Fibroblast of skin of right biceps (primary cell): Measurements from ENCODE around the gene S100A4.
A peak's percentile ranks its signal among the peaks of the same experiment; 100 is the strongest.
"Not testable (repeated sequence)": the region's sequence is repeated elsewhere in the genome, so short reads cannot be mapped to it uniquely, and the experiment has no call there.

ENCODE experiments used
- DNase-seq: peaks from one replicate; pipeline ENCODE4 v3.0.0-alpha.2; 2013

S100A4 gene

DNA sequence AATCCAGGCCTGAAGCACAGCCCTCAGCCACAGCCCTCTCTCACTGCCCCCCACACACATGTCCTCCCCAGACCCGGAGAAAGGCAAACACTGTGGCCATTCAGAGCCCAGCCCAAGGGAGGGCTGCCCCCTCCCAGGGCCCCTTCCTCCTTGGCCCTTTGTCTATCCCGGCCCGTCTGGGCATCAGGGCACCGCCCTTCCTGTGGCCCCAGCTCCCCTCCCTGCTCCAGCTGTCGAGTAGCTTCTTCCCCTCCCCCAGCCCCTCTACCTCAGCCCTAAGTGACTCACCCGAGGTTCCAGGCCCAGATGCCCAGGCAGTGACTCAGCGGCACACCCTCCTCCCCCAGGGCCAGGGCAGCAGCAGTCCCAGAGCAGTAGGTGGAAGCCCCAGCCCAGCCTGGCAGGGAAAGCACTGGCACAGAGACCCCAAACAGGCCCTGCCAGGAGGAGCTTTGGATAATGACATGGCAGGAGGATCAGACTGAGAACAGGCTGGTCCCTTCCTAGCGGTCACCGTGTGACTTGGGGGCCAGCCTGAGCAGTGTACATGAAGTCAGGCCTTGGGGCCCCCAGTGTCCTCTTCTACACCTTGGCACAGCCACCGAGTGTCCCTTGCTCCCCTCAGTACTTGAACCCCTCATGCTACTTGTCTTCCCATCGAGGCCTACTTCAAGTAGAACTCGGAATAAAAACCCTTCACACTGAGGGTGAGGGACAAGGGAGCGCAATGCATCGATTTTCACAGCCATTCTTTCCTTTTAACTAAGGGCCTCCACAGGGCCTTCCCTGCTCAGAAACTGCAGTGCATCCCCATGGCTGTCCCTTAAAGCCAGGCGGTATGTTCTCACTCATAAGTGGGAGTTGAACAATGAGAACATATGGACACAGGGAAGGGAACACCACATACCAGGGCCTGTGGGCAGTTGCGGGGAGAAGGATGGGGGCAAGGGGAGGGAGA is 21.1 kb upstream of the S100A4 start:
- DNase-seq: peak; percentile 99

DNA sequence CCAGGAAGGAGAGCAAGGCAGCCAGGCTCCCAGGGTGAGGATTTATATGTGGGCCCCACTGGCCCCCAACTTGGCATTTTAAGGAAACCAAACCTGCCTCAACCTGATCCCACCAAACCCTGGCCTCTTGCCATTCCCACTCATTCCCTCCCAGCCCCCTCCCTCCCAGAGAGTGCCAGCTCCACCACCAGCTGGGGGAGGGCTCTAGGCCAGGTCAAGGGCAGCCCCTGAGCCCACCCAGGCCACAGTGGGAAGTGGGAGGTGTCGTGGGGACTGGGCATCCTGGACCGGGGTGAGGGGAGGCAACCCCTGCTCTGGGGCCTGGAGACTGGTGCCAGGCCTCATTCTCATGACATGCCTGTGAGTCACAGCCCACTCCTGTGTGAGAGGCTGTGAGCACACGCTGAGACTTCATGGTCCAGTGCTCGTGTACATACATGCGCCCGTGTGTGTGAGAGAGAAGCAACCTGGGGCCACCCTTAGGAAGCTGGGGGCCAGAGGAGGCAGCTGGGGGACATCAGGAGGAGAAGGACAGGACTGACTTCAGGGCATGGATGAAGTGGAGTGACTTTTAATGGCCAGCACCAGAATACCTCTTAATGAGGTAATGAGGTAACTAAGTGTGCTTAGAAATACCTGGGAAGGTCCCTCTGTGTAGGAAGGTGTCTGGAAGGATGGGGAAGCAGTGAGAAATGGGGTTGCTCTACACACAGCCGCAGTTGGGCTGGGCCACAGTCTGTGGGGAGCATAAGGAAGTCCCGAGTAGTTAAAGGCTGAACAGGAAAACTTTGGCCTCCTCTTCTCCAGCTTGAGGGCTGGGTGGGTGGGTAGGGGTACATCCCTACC is 20.1 kb upstream of the S100A4 start, which contains the start of gene S100A2:
Gene S100A2, minus strand, starts transcription at position 316 of the 846 bp plus-strand sequence. CDS start 1,967 bp downstream, outside the sequence.
- peak; percentile 94 for DNase-seq

DNA sequence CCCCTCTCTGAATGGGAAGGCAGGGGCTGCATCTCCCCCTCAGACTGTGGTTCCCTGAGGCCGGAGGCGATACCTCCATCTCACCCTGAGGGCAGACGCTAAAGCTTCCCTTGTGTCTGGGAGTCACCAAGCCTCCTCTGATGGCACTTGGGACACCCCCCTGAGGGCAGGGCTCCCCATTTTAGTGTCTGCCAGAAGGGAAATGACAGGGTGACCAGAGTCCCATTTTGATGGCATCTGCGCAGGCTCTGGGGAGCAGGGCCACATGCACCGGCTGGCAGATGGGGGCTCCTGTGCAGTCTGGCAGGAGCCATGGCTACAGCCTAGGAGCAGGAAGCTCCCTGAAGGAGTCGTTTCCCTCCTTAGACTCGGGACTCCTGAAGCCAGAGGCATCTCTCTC is 18.4 kb upstream of the S100A4 start:
- no peak for DNase-seq

DNA sequence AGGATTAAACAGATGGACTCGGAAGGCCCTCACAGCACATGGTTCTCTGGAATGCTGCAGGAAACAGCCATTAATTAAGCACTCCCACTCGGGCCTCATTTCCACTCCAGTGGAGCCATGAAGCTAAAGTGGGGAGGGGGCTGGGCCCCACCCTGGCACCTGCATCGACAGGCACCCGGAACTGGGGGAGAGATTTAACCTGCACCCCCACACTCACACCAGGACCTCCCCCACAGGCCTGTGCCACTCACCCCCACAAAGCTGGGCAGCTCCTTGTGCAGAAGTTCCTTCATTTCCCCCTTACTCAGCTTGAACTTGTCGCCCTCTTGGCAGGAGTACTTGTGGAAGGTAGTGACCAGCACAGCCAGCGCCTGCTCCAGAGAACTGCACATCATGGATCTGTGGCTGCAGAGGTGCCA is 17.9 kb upstream of the S100A4 start:
- DNase-seq: no peak

DNA sequence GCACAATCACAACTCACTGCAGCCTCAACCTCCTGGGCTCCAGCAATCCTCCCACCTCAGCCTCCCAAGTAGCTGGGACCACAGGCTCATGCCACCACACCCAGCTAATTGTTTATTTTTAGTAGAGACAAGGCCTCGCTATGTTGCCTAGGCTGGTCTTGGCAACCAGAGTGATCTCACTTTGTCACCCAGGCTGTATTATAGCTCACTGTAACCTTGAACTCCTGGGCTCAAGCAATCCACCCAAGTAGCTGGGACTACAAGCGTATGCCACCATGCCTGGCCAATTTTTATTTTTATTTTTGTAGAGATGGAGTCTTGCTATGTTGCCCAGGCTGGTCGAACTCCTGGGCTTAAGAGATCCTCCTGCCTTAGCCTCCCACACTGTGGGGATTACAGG is 16.4 kb upstream of the S100A4 start:
- not testable (repeated sequence) for DNase-seq

DNA sequence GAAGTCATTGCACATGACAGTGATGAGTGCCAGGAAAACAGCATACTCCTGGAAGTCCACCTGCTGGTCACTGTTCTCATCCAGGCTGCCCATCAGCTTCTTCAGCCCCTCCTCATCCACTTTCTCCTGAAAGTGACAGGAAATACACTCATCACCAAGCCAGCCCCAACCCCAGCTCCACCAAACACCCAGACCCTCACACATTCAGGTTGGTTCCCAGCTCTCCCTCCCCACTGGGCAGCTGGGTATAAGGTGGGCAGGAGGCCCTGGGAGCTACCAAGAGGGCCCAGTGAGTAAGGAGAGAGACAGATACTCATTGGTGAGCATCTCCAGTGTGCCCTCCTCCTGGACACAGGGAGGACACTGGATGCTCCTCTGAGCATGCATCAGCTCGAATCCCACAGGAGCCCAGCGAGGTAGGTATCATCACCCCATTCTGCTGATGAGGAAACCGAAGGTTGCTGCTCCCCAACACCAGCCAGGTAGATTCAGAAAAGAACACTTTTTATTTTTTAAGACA is 15.9 kb upstream of the S100A4 start:
- DNase-seq: no peak

DNA sequence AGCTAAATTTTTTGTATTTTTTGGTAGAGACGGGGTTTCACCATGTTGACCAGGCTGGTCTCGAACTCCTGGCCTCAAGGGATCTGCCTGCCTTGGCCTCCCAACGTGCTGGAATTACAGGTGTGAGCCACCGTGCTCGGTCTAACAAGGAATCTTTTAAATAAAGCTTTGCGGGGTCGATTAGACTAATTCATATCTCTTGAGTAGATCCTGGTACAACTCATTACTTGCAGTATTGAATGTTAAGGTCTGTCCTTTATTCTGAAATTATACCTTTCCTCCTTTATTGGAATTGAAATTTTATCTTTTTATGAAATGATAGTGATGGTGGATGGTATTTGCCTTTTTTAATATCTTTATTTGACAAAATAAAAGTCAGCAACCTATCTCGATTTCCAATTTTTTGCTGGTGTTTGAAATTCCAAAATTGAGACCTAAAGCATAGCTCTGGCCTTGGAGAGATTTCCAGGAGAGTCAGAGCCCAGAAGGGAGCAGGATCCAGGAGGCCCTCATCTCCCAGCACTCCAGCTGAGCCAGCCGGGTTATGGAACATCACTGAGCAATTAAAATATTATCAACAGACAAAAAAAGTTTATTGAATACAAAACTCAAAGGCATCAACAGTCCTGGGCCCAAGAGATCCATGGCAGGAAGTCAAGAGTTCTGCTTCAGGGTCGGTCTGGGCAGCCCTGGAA is 15.3 kb upstream of the S100A4 start:
- DNase-seq: no peak

DNA sequence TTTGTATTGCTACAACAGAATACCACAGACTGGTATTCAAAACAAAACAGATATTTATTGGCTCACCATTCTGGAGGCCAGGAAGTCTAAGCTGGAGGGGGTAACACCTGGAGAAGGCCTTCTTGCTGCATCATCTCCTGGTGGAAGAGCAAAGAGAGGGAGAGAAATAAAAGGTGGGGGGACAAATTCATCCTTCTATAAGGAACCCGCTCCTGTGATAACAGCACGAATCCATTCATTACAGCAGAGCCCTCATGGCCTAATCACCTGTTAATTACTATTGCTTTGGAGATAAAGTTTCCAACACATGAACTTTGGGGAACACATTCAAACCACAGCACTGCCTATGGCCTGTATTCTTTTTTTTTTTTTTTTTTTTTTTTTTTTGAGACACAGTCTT is 14.6 kb upstream of the S100A4 start:
- DNase-seq: no peak

DNA sequence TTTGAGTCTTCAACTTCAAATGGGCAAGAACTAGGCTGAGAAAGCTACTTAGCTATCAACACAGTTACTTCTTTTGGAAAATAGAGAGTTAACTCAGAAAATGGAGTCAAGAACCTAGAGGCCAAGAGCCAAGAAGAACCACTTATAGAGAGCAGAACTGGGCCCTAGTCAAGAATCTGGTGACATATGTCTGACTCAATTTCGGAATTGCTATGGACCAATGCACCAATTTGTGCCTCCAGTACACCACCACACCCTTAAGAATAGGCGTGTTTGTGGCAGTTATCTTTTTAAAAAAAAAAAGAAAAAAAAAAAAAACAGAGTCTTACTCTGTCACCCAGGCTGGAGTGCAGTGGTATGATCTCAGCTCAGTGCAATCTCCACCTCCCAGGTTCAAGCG is 12.3 kb upstream of the S100A4 start:
- DNase-seq: no peak

DNA sequence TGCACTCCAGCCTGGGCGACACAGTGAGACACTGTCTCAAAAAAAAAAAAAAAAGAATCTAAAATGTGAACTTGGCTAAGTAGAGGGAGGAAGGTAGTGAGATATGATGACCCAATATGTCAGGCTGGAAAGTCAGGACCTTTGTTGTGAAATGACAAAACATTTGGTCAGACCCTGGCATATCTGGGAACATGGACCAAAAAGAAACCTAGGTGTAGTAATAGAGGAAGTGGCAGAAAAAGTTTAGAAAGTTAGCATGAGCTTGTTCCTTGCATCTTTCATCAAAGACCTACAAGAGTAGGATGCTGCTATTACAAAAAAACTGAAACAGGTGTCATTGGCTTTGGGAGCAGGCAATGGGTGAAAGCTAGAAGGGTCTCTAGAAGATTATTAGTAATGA is 10.7 kb upstream of the S100A4 start:
- no peak for DNase-seq

DNA sequence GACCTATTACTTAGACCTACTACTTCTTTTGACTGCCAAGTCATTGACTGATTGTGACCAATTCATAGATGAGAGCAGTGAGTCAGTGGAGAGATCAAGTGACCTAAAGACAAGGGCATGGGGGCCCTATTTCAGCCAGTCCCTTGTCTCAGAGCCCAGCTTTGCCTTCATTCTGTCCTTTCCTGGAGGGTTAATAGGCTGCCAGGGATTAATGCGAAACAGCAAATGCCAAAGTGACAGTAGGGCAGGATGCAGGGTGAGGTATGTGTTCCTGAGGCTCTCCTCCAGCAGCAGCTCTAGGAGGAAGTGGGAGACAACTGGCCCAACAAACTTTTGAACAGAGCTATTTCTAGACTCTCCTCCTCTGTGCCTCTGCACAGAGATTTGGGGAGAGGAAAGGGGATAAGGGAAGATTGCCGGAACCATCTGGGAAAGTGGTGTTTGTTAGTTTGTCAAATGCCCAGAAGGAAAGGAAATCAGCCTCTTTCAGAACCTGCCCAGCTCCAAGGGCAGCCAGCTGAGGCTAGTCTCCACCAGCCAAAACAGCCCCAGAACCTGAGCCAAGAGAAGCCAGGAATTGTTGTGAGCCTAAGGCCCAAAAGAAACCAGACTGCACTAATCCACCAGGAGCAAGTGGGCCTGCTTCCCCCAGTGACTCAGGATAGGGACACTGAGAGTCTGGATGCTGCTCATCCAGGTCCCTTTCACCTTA is 8.4 kb upstream of the S100A4 start:
- peak; percentile 17 for DNase-seq

DNA sequence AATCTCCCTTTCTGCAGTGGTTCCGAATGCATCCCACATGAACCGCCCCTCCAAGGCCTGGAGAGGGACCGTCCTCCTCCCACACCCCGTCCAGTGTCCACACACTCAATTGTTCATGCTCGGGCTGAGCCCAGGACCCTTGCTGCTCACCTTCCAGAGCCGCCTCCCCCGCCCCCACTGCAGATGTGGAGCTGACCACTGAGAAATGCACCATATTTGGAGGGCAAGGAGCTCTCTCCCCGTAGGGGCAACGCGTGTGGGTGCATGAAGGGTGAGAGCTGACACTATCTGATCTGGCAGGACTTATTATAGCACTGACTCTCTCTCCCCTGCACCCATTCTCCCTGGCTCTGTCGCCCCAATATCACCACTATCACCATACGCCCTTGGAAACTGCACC is 7.5 kb upstream of the S100A4 start:
- no peak for DNase-seq

DNA sequence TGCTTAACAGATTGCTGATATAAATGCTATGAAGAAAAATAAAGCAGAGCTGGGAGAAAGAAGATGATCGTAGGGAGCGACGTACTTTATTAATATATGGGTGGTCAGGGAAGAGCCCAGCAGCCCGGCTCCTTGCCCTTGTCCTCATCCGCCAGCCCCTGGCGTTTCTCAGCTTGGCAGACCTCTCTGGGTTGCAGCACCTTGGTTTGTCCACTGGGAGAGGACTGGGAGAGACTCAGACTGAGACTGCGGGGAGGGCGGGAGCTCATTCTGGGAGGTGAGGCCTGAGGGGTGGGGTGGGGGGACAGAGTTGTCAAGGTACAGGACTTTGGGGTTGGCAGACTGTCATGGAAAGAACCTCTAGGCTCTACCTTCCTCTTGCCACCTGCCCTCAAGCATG is 6.7 kb upstream of the S100A4 start:
- DNase-seq: no peak

DNA sequence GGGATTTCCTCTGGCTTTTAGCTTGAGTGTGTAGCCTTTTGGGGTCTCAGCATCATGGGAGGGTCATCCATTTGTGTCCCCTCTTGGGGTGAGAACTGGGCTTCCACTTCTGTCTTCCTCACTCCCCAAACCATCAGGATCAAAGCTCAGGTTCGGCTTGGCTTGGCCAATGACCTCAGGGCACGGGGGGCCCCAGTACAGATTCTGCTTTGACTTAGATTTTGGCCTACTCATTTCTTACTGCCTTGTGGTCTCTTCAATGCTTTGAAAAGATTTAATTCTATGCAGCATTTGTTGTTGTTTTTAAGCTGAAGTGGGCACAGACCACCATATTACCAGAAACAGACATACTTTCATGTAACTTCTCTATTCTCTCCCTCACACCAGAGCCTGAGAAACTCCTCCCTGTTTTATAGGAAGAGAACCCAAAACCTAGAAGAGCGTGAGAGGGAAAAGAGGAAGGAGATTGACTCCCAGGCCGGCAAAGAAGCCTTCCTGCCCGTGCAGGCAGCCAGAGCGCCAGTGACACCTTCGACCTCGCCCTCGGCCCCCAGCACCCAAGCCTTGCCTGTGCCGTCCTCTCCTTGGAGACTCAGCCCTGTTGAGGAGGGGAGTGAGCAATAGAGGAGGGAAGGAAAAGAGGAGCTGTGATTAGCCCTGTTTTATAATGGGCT is 5.4 kb upstream of the S100A4 start:
- no peak for DNase-seq

DNA sequence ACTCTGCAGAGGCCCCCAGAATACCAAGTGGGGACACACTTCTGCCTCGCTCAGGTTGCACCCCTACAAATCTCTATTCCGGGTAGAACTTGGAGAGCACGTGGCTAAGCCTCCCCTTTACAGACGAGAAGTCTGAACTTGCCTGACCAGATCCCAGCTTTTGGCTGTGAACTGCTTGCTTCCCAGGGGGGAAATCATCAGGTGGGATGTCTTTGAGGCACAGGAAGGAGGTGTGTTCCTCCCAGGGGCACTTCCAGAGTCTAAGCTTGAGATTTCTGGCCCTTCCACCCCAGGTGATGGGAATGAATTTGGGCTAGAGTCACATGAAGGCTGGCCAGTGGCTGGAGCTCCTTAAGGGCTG is 4.8 kb upstream of the S100A4 start:
- DNase-seq: no peak

DNA sequence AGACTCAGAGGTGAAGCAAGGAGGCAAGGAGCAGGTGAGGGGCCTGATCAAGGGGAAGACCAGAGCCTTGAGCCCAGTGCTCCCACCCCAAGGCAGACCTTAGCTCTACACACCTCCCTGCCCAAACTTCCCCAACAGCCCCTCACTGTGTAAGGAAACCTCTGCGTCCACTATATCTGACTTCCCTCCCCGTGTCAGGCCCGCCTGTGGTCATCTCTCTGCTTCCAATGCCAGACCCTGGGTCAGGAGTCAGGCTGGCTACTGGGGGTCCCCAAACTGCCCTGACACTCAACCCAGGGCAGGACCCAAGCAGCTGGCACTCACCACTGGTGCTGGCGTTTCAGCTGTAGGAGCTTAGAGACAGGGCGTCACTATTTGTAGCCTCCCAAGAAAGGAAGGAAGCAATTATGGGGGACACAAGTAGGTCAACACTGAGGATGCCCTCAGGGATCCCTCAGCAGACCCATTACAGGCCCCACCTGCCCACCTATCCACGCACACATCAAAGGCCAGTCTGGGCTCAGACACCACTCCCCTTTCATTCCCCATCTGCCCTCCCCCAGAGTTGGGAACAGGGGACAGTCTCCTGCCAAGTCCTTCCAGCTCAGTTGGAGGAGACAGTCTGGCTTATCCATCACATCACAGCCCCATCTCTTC is 4.3 kb upstream of the S100A4 start:
- no peak for DNase-seq

DNA sequence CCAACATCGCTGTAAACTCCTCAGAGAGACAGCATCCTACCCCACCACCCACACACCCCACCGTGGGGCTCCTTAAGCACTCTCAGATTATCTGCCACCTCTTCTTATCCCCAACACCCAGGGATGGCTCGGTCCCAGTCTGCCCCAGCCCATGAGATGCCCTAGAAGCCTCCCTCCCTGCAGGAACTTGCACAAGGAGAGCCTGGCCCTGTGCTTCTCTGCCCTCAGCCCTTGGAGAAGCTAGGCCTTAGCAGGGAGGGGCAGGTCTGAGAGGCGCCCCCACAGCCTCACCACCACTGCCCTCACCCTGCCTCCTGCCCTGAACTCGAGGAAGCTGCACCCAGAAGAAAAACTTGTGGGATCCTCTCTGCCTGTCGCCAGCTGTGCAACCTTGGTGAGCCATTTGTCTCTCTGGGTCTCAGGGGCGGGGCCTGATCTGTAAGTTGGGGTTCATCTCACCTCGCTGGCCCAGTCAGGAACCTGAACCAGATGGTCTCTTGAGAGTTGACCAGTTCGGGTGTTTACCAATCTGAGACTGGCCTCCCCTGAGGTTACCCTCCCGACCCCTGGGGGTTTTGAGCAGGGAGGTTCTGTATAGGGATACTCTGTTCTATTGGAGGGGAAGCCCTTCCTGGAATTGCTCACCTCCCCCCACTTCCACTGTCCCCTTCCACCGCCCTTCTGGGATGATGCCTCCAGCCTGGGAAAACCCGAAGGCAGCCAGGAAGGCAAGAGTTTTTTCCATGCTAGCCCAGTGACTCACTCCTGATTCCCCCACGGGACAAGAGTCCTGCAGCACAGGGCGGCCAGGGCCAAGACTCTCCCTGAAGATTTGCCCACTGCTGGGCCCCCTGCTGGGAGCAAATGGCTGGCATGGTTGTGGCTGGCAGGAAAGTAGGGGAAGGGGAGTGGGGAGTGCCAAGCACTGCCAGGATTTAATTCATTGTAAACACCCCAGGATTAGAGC is 3.4 kb upstream of the S100A4 start, which contains the start of gene S100A3:
Gene S100A3, minus strand, starts transcription at position 537 of the 967 bp plus-strand sequence. CDS start 773 bp downstream, outside the sequence.
- peak; percentile 95 for DNase-seq

DNA sequence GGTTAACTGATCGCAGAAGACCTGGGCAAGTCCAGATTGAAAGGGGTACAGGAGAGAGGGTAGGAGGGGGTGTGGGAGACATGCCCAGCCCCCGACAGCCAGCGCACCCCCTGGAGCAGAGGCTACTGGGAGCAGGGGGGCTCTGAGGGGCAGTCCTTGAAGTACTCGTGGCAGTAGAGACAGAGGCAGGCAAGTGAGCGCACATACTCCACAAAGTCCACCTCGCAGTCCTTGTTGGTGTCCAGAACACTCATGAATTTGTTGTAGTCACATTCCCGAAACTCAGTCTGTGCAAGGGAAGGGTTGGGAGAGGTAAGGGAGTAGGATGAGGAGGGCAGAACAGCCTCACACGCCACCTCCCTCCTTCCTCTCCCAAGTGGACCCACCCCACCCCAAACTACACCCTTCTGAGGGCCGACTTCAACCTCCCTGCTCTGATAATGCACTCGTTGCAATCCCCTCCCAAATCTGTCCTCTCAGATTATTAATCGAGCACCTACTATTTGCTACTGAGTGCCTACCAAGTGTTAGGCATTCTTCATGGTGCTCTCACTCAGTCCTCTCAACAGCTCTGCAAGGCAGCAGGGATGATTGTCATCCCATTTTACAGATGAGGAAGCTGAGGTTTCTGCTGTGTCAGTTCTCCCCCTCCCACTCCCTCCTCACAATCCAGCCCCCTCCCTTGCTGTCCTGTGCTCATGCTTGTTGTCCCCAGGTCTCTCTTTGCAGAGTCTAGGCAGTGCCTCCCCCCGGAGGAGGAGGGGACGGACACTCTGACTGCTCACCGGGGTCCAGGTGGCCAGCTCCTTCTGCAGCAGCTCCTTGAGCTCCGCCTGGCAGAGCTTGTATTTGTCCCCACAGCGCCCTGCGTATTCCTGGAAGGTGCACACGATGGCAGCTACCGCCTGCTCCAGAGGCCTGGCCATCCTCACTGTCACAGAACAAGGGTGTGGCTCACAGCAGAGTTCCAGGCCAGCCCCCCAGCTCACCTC is 2.2 kb upstream of the S100A4 start:
- DNase-seq: no peak
